Colonic mucosa (tissue), 4 donors: Measurements from ENCODE around the gene MTA2. TPM values are rescaled to one million over a fixed set of nuclear protein-coding genes. Genes with fewer than 3 reads are reported as not detected.
"Not testable (repeated sequence)": the region's sequence is repeated elsewhere in the genome, so short reads cannot be mapped to it uniquely, and the experiment has no call there.

ENCODE experiments used
- DNase-seq: peaks from one replicate; pipeline ENCODE4 v3.0.0-alpha.2; 2020
- H3K27ac ChIP-seq: fragments of 200-600 bp; one replicate; pipeline ENCODE4 v1.8.0; 2021
- H3K27me3 ChIP-seq: fragments of 200-600 bp; one replicate; pipeline ENCODE4 v1.8.0; 2021
- H3K36me3 ChIP-seq: fragments of 200-600 bp; one replicate; pipeline ENCODE4 v1.8.0; 2021
- H3K4me1 ChIP-seq: fragments of 200-600 bp; one replicate; pipeline ENCODE4 v1.8.0; 2021; ENCODE audit warnings: mild to moderate bottlenecking
- H3K4me3 ChIP-seq: fragments of 200-600 bp; one replicate; pipeline ENCODE4 v1.8.0; 2021
- H3K9ac ChIP-seq, 2 donors: one replicate each; pipeline ENCODE4 v1.7.0; 2013; ENCODE audit warnings: control low read depth in 2 of 2, low read depth in 2 of 2, low read length in 2 of 2
- H3K9me3 ChIP-seq: fragments of 200-600 bp; one replicate; pipeline ENCODE4 v1.8.0; 2021
- CTCF ChIP-seq: fragments of 200-600 bp; IDR thresholded peaks from one replicate; pipeline ENCODE4 v1.8.0; 2022; ENCODE audit warnings: antibody characterized with exemption, mild to moderate bottlenecking
- intact Hi-C: fragments of 100-400 bp; cut with DNase I; formaldehyde crosslinking; loops from one replicate; pipeline ENCODE4 v1.14.1; 2022
- total RNA-seq, 2 donors: library from RNA; stranded (reverse); fragmentation: NEBNext Ultra II Directional in 1 of 2; extraction: Animal tissue kit (Norgen Biotek cat#: 25700) in 1 of 2; gene quantifications; one replicate each; pipeline ENCODE4 v1.2.1, GENCODE V29; 2021
- donor health status: healthy.
- donor health status: DM: no; HTN: no; CAD: no.
- donor health status: DM: no; HTN: no; CAD: no.

MTA2 gene
- 100 to 1,000 TPM in 1 of 2 donors, 10 to 100 TPM in 1; 91.0 to 133 TPM for total RNA-seq

GRCh38 chr11:62601372-62602140, at the start of gene MTA2:
Gene MTA2 (minus strand): TSS chr11:62601865. CDS start chr11:62601450, 415 bp downstream.
- intact Hi-C loops = no loop called here
- peaks cover 6% of the 10 kb centered on the region for H3K36me3 ChIP-seq
- TF ChIP-seq CTCF = no peak
- no peaks in the 10 kb centered on the region for H3K27me3 ChIP-seq
- H3K9ac ChIP-seq = peak within 1 kb of the TSS; percentile 97 to 98
- peak; percentile 97 for DNase-seq
- H3K9me3 ChIP-seq = no peaks in the 10 kb centered on the region
- peak within 1 kb of the TSS; percentile 99 for H3K27ac ChIP-seq
- peak within 1 kb of the TSS; percentile 87 for H3K4me3 ChIP-seq
- peaks cover 5% of the 10 kb centered on the region for H3K4me1 ChIP-seq

GRCh38 chr11:62650283-62650682, 48.6 kb upstream of the MTA2 start:
- H3K9me3 ChIP-seq, DNase-seq, intact Hi-C loops: not testable (repeated sequence)

GRCh38 chr11:62649486-62649885, 47.8 kb upstream of the MTA2 start:
- Histone ChIP-seq H3K27ac (no peak overlapping the region), H3K4me3 (no peak overlapping the region), H3K4me1 (peaks cover 20% of the 10 kb centered on the region), H3K9ac (no peak overlapping the region), H3K27me3 (no peaks in the 10 kb centered on the region), H3K9me3 (no peaks in the 10 kb centered on the region), H3K36me3 (no peaks in the 10 kb centered on the region)
- DNase-seq = no peak
- TF ChIP-seq CTCF = no peak
- intact Hi-C loops = no loop called here

More at GRCh38 chr11:62650283-62650682, 48.6 kb upstream of the MTA2 start:
- H3K27ac ChIP-seq, H3K9ac ChIP-seq, H3K36me3 ChIP-seq, H3K4me3 ChIP-seq, H3K27me3 ChIP-seq: not testable (repeated sequence)
- H3K4me1 ChIP-seq = peaks cover 16% of the 10 kb centered on the region

GRCh38 chr11:62648967-62649364, 47.3 kb upstream of the MTA2 start:
- no peak for TF ChIP-seq CTCF
- Histone ChIP-seq H3K4me1 (peaks cover 20% of the 10 kb centered on the region), H3K9me3 (no peaks in the 10 kb centered on the region), H3K4me3 (no peak overlapping the region), H3K27ac (no peak overlapping the region), H3K9ac (no peak overlapping the region), H3K36me3 (no peaks in the 10 kb centered on the region), H3K27me3 (no peaks in the 10 kb centered on the region)
- intact Hi-C loops = no loop called here
- DNase-seq = no peak

GRCh38 chr11:62648185-62648966, 46.7 kb upstream of the MTA2 start:
- Histone ChIP-seq H3K9ac (no peak overlapping the region), H3K4me3 (no peak overlapping the region), H3K4me1 (peaks cover 20% of the 10 kb centered on the region), H3K36me3 (no peaks in the 10 kb centered on the region), H3K27ac (no peak overlapping the region), H3K27me3 (no peaks in the 10 kb centered on the region), H3K9me3 (no peaks in the 10 kb centered on the region)
- DNase-seq = no peak
- TF ChIP-seq CTCF = no peak
- intact Hi-C loops = no loop called here

GRCh38 chr11:62647609-62648005, 45.9 kb upstream of the MTA2 start:
- Histone ChIP-seq H3K9ac (no peak overlapping the region), H3K27me3 (no peaks in the 10 kb centered on the region), H3K9me3 (no peaks in the 10 kb centered on the region), H3K36me3 (no peaks in the 10 kb centered on the region), H3K4me1 (peaks cover 20% of the 10 kb centered on the region), H3K27ac (no peak overlapping the region), H3K4me3 (no peak overlapping the region)
- no peak for DNase-seq
- TF ChIP-seq CTCF = no peak
- intact Hi-C loops = no loop called here
